Measurements from ENCODE around the gene HSPA12A.

The HSPA12A gene

GRCh38 chr10:116763440-116763839 lies 21.1 kb upstream of the HSPA12A start:
- Mint-ChIP-seq H3K36me3 (ENCODE audit: low read depth) (no peaks in the 10 kb centered on the region), H3K27ac (no peak overlapping the region), H3K4me3 (no peak overlapping the region), H3K27me3 (peaks cover 66% of the 10 kb centered on the region), H3K9me3 (peaks cover 4% of the 10 kb centered on the region), H3K4me1 (ENCODE audit: low read depth) (no peaks in the 10 kb centered on the region)
- DNase-seq: no peak

DNA sequence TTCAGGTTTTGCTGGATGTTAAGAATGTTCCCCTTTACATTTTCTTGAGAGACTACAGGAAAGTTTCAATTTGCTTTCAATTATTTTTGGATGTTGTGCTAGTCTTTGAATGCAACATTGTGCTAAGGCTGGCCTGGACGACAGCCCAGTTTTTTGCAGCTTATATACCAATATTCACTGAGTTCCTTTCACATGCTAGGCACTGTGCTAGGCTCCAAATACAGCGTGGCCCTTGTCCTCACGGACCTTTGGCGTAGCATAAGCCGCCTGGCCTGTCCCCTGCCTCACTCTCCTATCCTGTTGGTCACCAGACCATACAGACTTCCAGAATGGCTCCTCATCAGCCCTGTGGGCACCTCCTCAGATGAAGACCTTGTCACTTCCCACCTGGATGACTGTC lies 19.5 kb upstream of the HSPA12A start:
- H3K4me3 Mint-ChIP-seq: no peak overlapping the region
- no peak overlapping the region for H3K27ac Mint-ChIP-seq
- no peaks in the 10 kb centered on the region for H3K4me1 Mint-ChIP-seq (ENCODE audit: low read depth)
- H3K36me3 Mint-ChIP-seq (ENCODE audit: low read depth): no peaks in the 10 kb centered on the region
- DNase-seq: no peak
- H3K9me3 Mint-ChIP-seq: peaks cover 4% of the 10 kb centered on the region
- H3K27me3 Mint-ChIP-seq: peaks cover 55% of the 10 kb centered on the region

- no peak for DNase-seq
- Mint-ChIP-seq H3K27ac (no peak overlapping the region), H3K4me1 (ENCODE audit: low read depth) (no peaks in the 10 kb centered on the region), H3K4me3 (no peak overlapping the region), H3K27me3 (peaks cover 47% of the 10 kb centered on the region), H3K36me3 (ENCODE audit: low read depth) (no peaks in the 10 kb centered on the region), H3K9me3 (peaks cover 4% of the 10 kb centered on the region)
Observed at GRCh38 chr10:116760919-116761318, 18.6 kb upstream of the HSPA12A start.

DNA sequence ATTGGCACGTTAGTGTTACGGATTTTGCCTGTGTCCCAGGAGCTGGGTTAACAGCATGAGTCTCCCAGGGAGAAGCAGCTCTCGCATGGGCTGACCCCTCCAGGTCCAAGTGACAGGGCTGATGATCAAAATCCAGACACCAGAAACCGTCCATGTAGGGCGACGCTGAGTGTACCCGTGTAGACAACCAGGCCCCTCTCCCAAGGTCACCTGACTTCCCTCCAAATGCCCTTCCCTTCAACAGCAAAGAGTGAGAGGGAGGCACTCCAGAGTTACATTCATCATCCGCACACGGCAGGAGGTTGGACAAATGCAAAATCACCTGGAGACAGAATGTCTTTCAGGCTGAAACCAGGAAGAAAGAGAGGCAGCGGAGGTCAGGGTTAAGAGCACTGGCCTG lies 14.9 kb upstream of the HSPA12A start:
- DNase-seq: no peak
- Mint-ChIP-seq H3K9me3 (peaks cover 4% of the 10 kb centered on the region), H3K27ac (no peak overlapping the region), H3K27me3 (peaks cover 33% of the 10 kb centered on the region), H3K36me3 (ENCODE audit: low read depth) (no peaks in the 10 kb centered on the region), H3K4me3 (no peak overlapping the region), H3K4me1 (ENCODE audit: low read depth) (no peaks in the 10 kb centered on the region)

- no peaks in the 10 kb centered on the region for H3K4me1 Mint-ChIP-seq (ENCODE audit: low read depth)
- no peak for DNase-seq
- peaks cover 4% of the 10 kb centered on the region for H3K9me3 Mint-ChIP-seq
- H3K4me3 Mint-ChIP-seq: no peak overlapping the region
- H3K27me3 Mint-ChIP-seq: peaks cover 38% of the 10 kb centered on the region
- H3K27ac Mint-ChIP-seq: no peak overlapping the region
- H3K36me3 Mint-ChIP-seq (ENCODE audit: low read depth): no peaks in the 10 kb centered on the region
Observed at GRCh38 chr10:116756277-116756676, 13.9 kb upstream of the HSPA12A start.

GRCh38 chr10:116753759-116754158 lies 11.4 kb upstream of the HSPA12A start:
- H3K27ac Mint-ChIP-seq: no peak overlapping the region
- H3K36me3 Mint-ChIP-seq (ENCODE audit: low read depth): no peaks in the 10 kb centered on the region
- peaks cover 36% of the 10 kb centered on the region for H3K27me3 Mint-ChIP-seq
- no peaks in the 10 kb centered on the region for H3K4me1 Mint-ChIP-seq (ENCODE audit: low read depth)
- DNase-seq: no peak
- H3K9me3 Mint-ChIP-seq: no peaks in the 10 kb centered on the region
- no peak overlapping the region for H3K4me3 Mint-ChIP-seq

DNA sequence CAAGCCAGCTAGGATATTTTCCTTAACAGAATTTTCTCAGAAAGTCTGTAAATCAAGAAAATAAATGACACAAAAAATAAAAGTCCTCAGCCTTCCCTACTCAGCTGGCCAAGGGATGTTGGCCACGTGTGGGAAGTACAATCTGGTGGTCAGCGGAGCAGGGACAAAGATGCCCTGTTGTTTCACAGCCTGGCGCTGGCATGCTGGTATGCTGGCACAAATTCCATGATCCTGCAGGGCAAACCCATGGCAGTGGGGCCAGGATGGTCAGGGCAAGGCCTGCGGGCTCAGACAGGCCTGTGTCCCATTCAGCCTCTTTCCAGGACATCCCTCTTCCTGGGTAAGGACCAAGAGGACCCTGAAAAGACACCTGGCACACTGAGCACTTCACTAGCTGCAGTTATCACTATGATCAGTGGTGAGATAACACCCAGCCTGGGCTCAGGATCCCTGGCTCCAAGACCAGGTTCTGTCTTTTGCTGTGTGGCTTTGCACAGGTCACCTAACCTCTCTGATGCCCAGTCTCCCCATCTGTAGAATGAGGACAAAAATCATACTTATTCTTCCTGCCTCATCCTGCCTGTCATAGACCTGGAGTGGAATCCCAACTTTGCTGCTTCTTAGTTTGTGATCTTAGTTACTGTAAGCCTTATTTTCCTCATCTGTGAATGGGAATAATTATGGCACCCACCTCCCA lies 10.8 kb upstream of the HSPA12A start:
- DNase-seq: no peak
- H3K36me3 Mint-ChIP-seq (ENCODE audit: low read depth): no peaks in the 10 kb centered on the region
- H3K9me3 Mint-ChIP-seq: no peaks in the 10 kb centered on the region
- H3K27me3 Mint-ChIP-seq: peaks cover 38% of the 10 kb centered on the region
- no peak overlapping the region for H3K4me3 Mint-ChIP-seq
- H3K4me1 Mint-ChIP-seq (ENCODE audit: low read depth): no peaks in the 10 kb centered on the region
- H3K27ac Mint-ChIP-seq: no peak overlapping the region

GRCh38 chr10:116752563-116752962 lies 10.2 kb upstream of the HSPA12A start:
- Mint-ChIP-seq H3K27ac (no peak overlapping the region), H3K9me3 (no peaks in the 10 kb centered on the region), H3K4me1 (ENCODE audit: low read depth) (no peaks in the 10 kb centered on the region), H3K4me3 (no peak overlapping the region), H3K36me3 (ENCODE audit: low read depth) (no peaks in the 10 kb centered on the region), H3K27me3 (peaks cover 40% of the 10 kb centered on the region)
- no peak for DNase-seq

GRCh38 chr10:116748471-116748870 lies 6.1 kb upstream of the HSPA12A start:
- Mint-ChIP-seq H3K9me3 (no peaks in the 10 kb centered on the region), H3K27ac (no peak overlapping the region), H3K36me3 (ENCODE audit: low read depth) (no peaks in the 10 kb centered on the region), H3K4me1 (ENCODE audit: low read depth) (peaks cover under 1% of the 10 kb centered on the region), H3K27me3 (peaks cover 66% of the 10 kb centered on the region), H3K4me3 (no peak overlapping the region)
- DNase-seq: no peak

GRCh38 chr10:116748041-116748440 lies 5.7 kb upstream of the HSPA12A start:
- peaks cover 5% of the 10 kb centered on the region for H3K4me1 Mint-ChIP-seq (ENCODE audit: low read depth)
- no peak for DNase-seq
- H3K27ac Mint-ChIP-seq: no peak overlapping the region
- no peaks in the 10 kb centered on the region for H3K9me3 Mint-ChIP-seq
- H3K36me3 Mint-ChIP-seq (ENCODE audit: low read depth): no peaks in the 10 kb centered on the region
- no peak overlapping the region for H3K4me3 Mint-ChIP-seq
- peaks cover 70% of the 10 kb centered on the region for H3K27me3 Mint-ChIP-seq

GRCh38 chr10:116747325-116747724 lies 5.0 kb upstream of the HSPA12A start:
- peaks cover 69% of the 10 kb centered on the region for H3K27me3 Mint-ChIP-seq
- H3K27ac Mint-ChIP-seq: no peak overlapping the region
- peaks cover 5% of the 10 kb centered on the region for H3K4me1 Mint-ChIP-seq (ENCODE audit: low read depth)
- no peaks in the 10 kb centered on the region for H3K36me3 Mint-ChIP-seq (ENCODE audit: low read depth)
- DNase-seq: no peak
- H3K9me3 Mint-ChIP-seq: no peaks in the 10 kb centered on the region
- H3K4me3 Mint-ChIP-seq: no peak overlapping the region

DNA sequence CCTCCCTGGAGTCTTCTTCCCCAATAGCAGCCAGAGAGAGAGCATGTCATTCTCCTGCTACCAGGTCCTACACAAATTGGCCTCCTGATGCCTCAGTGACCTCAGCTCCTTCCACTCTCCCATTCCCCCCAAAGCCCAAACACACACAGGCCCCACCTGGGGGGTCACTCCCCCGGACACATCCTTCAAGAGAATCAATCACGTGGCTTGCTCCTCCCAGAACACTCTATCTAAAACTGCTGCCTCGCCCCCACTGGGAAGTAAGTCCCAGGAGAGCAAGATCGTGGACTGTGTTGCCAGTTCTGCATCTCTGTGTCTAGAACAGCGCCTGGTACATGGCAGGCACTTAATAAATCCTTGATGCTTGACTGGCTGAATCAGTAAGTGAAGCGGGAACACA lies 2.5 kb upstream of the HSPA12A start:
- no peak overlapping the region for H3K4me3 Mint-ChIP-seq
- H3K4me1 Mint-ChIP-seq (ENCODE audit: low read depth): peaks cover 7% of the 10 kb centered on the region
- DNase-seq: no peak
- peaks cover 76% of the 10 kb centered on the region for H3K27me3 Mint-ChIP-seq
- H3K36me3 Mint-ChIP-seq (ENCODE audit: low read depth): no peaks in the 10 kb centered on the region
- no peak overlapping the region for H3K27ac Mint-ChIP-seq
- no peaks in the 10 kb centered on the region for H3K9me3 Mint-ChIP-seq

GRCh38 chr10:116744163-116744753 lies 1.9 kb upstream of the HSPA12A start:
- Mint-ChIP-seq H3K27ac (no peak overlapping the region), H3K36me3 (ENCODE audit: low read depth) (no peaks in the 10 kb centered on the region), H3K4me3 (no peak overlapping the region), H3K27me3 (peaks cover 76% of the 10 kb centered on the region), H3K4me1 (ENCODE audit: low read depth) (peaks cover 7% of the 10 kb centered on the region), H3K9me3 (no peaks in the 10 kb centered on the region)
- no peak for DNase-seq

GRCh38 chr10:116743266-116744064 lies 1.1 kb upstream of the HSPA12A start:
- no peaks in the 10 kb centered on the region for H3K36me3 Mint-ChIP-seq (ENCODE audit: low read depth)
- H3K4me1 Mint-ChIP-seq (ENCODE audit: low read depth): peaks cover 7% of the 10 kb centered on the region
- H3K9me3 Mint-ChIP-seq: no peaks in the 10 kb centered on the region
- peaks cover 78% of the 10 kb centered on the region for H3K27me3 Mint-ChIP-seq
- no peak for DNase-seq
- peak overlapping the region; percentile 41 for H3K4me3 Mint-ChIP-seq
- no peak overlapping the region for H3K27ac Mint-ChIP-seq

Data from activated T-cell treated with anti-CD3 and anti-CD28 coated beads, Interleukin-2, amount 50 U/mL, for 24 hours (primary cell).